Heart left ventricle (tissue), 16 donors: ENCODE data around the gene HIP1. TPM values are rescaled to one million over a fixed set of nuclear protein-coding genes. Genes with fewer than 3 reads are reported as not detected.
A peak's percentile ranks its signal among the peaks of the same experiment; 100 is the strongest.

Source experiments
- ATAC-seq, 4 donors: fragments of 200-7000 bp; cut with Tn5 transposase; one replicate each; pipeline ENCODE4 v1.9.1; 2020 to 2022; ENCODE audit warnings: moderate library complexity in 4 of 4, mild to moderate bottlenecking in 3 of 4, moderate number of reproducible peaks in 1 of 4
- DNase-seq, 5 donors: peaks; one replicate each; pipeline ENCODE4 v3.0.0-alpha.2; 2020
- H3K27ac ChIP-seq, 12 donors: fragments of 200-600 bp; sonication (generic) in 4 of 12; one replicate each; pipeline versions ENCODE4 v1.5.0 to v1.8.0; 2016 to 2022; ENCODE audit warnings: mild to moderate bottlenecking in 2 of 12
- H3K27me3 ChIP-seq, 9 donors: fragments of 200-600 bp; sonication (generic) in 2 of 9; one replicate each; pipeline versions ENCODE4 v1.5.1 to v1.8.0; 2016 to 2022; ENCODE audit warnings: mild to moderate bottlenecking in 3 of 9
- H3K36me3 ChIP-seq, 9 donors: fragments of 200-600 bp; sonication (generic) in 2 of 9; one replicate each; pipeline versions ENCODE4 v1.5.0 to v1.8.0; 2018 to 2022; ENCODE audit warnings: mild to moderate bottlenecking in 2 of 9
- H3K4me1 ChIP-seq, 12 donors: fragments of 200-600 bp; sonication (generic) in 4 of 12; one replicate each; pipeline versions ENCODE4 v1.5.0 to v1.8.0; 2016 to 2022; ENCODE audit warnings: mild to moderate bottlenecking in 3 of 12
- H3K4me3 ChIP-seq, 12 donors: fragments of 200-600 bp; sonication (generic) in 4 of 12; one replicate each; pipeline versions ENCODE4 v1.5.0 to v1.8.0; 2017 to 2022; ENCODE audit warnings: mild to moderate bottlenecking in 9 of 12, moderate library complexity in 4 of 12
- H3K9me3 ChIP-seq, 12 donors: fragments of 200-600 bp; sonication (generic) in 4 of 12; one replicate each; pipeline versions ENCODE4 v1.5.0 to v1.8.0; 2016 to 2022; ENCODE audit warnings: mild to moderate bottlenecking in 1 of 12
- POLR2A ChIP-seq, 2 donors: fragments of 450-650 bp; IDR thresholded peaks; one replicate each; pipeline ENCODE4 v1.6.1; 2017; ENCODE audit warnings: antibody characterized with exemption in 2 of 2, mild to moderate bottlenecking in 2 of 2, moderate library complexity in 2 of 2
- WGBS, 4 donors: extraction: QIAGEN DNeasy Blood & Tissue Kit in 2 of 4; methylation state at CpG; one replicate each; pipeline versions ENCODE4 v1.1.5 to v1.1.7; 2013 to 2018; 5-methylcytosine and 5-hydroxymethylcytosine counted together
- intact Hi-C, 10 donors: fragments of 100-400 bp; cut with DNase I; formaldehyde crosslinking; loops; one replicate each; pipeline versions ENCODE4 v1.11.1 to v1.14.2; 2022
- polyA plus RNA-seq, 2 donors: library from polyadenylated mRNA; stranded (reverse); fragments of 200-250 nt; gene quantifications; one replicate each; pipeline ENCODE4 v1.2.3, GENCODE V29; 2013
- total RNA-seq, 9 donors: library from RNA; depleted of rRNA in 2 of 9; stranded (reverse); fragments of >200 nt in 2 of 9; fragmentation: NEBNext Ultra II Directional in 3 of 9; extraction: Animal tissue kit (Norgen Biotek cat#: 25700) in 3 of 9; gene quantifications; one replicate each; pipeline versions ENCODE4 v1.1.0 to v1.2.4, GENCODE V29; 2016 to 2023
- TF ChIP-seq, protein P1 (sequence below), 12 donors: fragments of 200-600 bp; sonication (generic) in 4 of 12; IDR thresholded peaks; one replicate each; pipeline versions ENCODE4 v1.5.0 to v1.8.0; 2018 to 2022; ENCODE audit warnings: antibody characterized with exemption in 12 of 12, mild to moderate bottlenecking in 5 of 12
- donor health status: ischemic (EF 13 %, LVEDD 7.1; RV severe dilation, severe dysfunction).
- donor health status: healthy with polysubstance abuse.
- donor health status: DM: no; HTN: yes; CAD: no.
- donor health status: DM: no; HTN: no; CAD: no.
- donor health status: ischemic (EF 25% LVEDD 6.9; RV normal size, moderate dysfunction).
- donor health status: ischemic (EF 25% LVEDD 5.7; RV mildly dilated, moderate dysfunction).
- donor health status: healthy.
- donor health status: DM: yes; HTN: yes; CAD: no.
- donor health status: ischemic (EF 35%, LVEDD 5.7; RV mildly dilated, moderate dysfunction).
- donor health status: nonischemic (EF 11% LVEDD 7.7; RV severe dilation, severe dysfunction).
- donor health status: DM: yes; HTN: yes; CAD: no.
- donor health status: PGD.
- donor health status: ischemic (EF 29% LVEDD 5.4; RV normal size, mild dysfunction).
- donor health status: nonischemic (EF 23%, LVEDD 6.1; RV moderate dilation, normal function).

HIP1 gene
- total and polyA plus RNA-seq, 11 donors: 5.9 to 36.4 (median 21.8) TPM

GRCh38 chr7:75537731-75538130 lies 201.0 kb downstream of the HIP1 start:
- Histone ChIP-seq H3K4me1 (peaks cover 0 to 8% (median 0%) of the 10 kb centered on the region in 12 donors), H3K4me3 (no peak overlapping the region), H3K9me3 (no peaks in the 10 kb centered on the region), H3K27ac (no peak overlapping the region), H3K36me3 (peaks cover 0 to 75% (median 67%) of the 10 kb centered on the region in 9 donors), H3K27me3 (no peaks in the 10 kb centered on the region)
- no peak for DNase-seq
- ATAC-seq: no peak
- WGBS, 4 donors: 85 to 95% (median 94%) methylated on average over 4 to 5 of the region's 5 CpGs
- intact Hi-C loops: loop anchor here in 3 of 10 donors (5.0 to 10.0 kb wide), 3 partner anchors 67 to 227 kb away; no protein-coding TSS in a partner anchor
- TF ChIP-seq, protein P1, sequence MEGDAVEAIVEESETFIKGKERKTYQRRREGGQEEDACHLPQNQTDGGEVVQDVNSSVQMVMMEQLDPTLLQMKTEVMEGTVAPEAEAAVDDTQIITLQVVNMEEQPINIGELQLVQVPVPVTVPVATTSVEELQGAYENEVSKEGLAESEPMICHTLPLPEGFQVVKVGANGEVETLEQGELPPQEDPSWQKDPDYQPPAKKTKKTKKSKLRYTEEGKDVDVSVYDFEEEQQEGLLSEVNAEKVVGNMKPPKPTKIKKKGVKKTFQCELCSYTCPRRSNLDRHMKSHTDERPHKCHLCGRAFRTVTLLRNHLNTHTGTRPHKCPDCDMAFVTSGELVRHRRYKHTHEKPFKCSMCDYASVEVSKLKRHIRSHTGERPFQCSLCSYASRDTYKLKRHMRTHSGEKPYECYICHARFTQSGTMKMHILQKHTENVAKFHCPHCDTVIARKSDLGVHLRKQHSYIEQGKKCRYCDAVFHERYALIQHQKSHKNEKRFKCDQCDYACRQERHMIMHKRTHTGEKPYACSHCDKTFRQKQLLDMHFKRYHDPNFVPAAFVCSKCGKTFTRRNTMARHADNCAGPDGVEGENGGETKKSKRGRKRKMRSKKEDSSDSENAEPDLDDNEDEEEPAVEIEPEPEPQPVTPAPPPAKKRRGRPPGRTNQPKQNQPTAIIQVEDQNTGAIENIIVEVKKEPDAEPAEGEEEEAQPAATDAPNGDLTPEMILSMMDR (IDR thresholded peaks at IDR 0.05): no peak
- TF ChIP-seq POLR2A (IDR thresholded peaks at IDR 0.05): no peak

- H3K27me3 ChIP-seq: no peaks in the 10 kb centered on the region
- peaks cover 0 to 68% (median 60%) of the 10 kb centered on the region in 9 donors for H3K36me3 ChIP-seq
- intact Hi-C loops: loop anchor here in 3 of 10 donors (5.0 to 10.0 kb wide), 3 partner anchors 68 to 228 kb away; no protein-coding TSS in a partner anchor
- no peak overlapping the region for H3K27ac ChIP-seq
- peaks cover 0 to 8% (median 0%) of the 10 kb centered on the region in 12 donors for H3K4me1 ChIP-seq
- WGBS, 4 donors: 84 to 92% (median 89%) methylated on average over 18 of the region's 18 CpGs
- ATAC-seq (no peak), DNase-seq (no peak)
- no peaks in the 10 kb centered on the region for H3K9me3 ChIP-seq
- H3K4me3 ChIP-seq: no peak overlapping the region
- TF ChIP-seq POLR2A (IDR thresholded peaks at IDR 0.05): no peak
- TF ChIP-seq, protein P1 (IDR thresholded peaks at IDR 0.05): no peak
Measured at GRCh38 chr7:75536940-75537538, 201.7 kb downstream of the HIP1 start.

DNA sequence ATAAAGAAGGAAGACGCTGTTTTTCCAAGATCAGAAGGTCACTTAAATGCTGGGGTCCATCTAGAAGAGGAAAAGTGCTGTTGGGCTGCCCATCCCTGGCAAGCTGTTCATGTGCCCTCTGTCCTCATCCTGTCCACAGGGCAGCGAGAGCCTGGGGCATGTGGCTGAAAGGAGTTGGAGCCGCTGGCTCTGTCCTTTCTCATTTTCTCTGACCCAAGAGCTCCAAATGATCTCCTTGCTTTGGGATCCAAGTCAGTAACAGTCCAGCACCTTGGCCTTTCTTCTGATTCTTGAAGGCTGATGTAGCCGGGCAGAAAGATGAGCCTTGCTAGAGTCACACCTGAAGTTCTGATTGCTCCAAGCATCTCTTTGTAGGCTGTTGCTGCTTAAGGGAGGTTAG lies 202.2 kb downstream of the HIP1 start:
- no peak for DNase-seq
- H3K4me3 ChIP-seq: no peak overlapping the region
- no peak for ATAC-seq
- H3K4me1 ChIP-seq: peaks cover 0 to 8% (median 0%) of the 10 kb centered on the region in 12 donors
- intact Hi-C loops: loop anchor here in 3 of 10 donors (5.0 to 10.0 kb wide), 3 partner anchors 68 to 228 kb away; no protein-coding TSS in a partner anchor
- H3K9me3 ChIP-seq: no peaks in the 10 kb centered on the region
- 92 to 97% (median 95%) methylated on average over 4 of the region's 4 CpGs for WGBS, 4 donors
- H3K27me3 ChIP-seq: no peaks in the 10 kb centered on the region
- no peak overlapping the region for H3K27ac ChIP-seq
- TF ChIP-seq, protein P1 (IDR thresholded peaks at IDR 0.05): no peak
- no peak for TF ChIP-seq POLR2A (IDR thresholded peaks at IDR 0.05)
- peaks cover 0 to 63% (median 55%) of the 10 kb centered on the region in 9 donors for H3K36me3 ChIP-seq

GRCh38 chr7:75534727-75535307 lies 203.9 kb downstream of the HIP1 start:
- H3K36me3 ChIP-seq: peaks cover 0 to 46% (median 39%) of the 10 kb centered on the region in 9 donors
- no peak overlapping the region for H3K4me3 ChIP-seq
- H3K9me3 ChIP-seq: no peaks in the 10 kb centered on the region
- intact Hi-C loops: loop anchor here in 4 of 10 donors (5.0 to 10.0 kb wide), 4 partner anchors 70 to 230 kb away; no protein-coding TSS in a partner anchor
- H3K27ac ChIP-seq: peak overlapping the region in 1 of 12 donors; percentile 67
- WGBS, 4 donors: 76 to 82% (median 78%) methylated on average over 8 of the region's 8 CpGs
- no peaks in the 10 kb centered on the region for H3K27me3 ChIP-seq
- H3K4me1 ChIP-seq: peaks cover 0 to 8% (median 0%) of the 10 kb centered on the region in 12 donors
- TF ChIP-seq POLR2A (IDR thresholded peaks at IDR 0.05): no peak
- TF ChIP-seq, protein P1 (IDR thresholded peaks at IDR 0.05): no peak
- no peak for DNase-seq
- ATAC-seq: no peak
